Measurements from ENCODE around the gene CDC42BPB.
"Not testable (repeated sequence)": the region's sequence is repeated elsewhere in the genome, so short reads cannot be mapped to it uniquely, and the experiment has no call there.

Gene CDC42BPB

DNA sequence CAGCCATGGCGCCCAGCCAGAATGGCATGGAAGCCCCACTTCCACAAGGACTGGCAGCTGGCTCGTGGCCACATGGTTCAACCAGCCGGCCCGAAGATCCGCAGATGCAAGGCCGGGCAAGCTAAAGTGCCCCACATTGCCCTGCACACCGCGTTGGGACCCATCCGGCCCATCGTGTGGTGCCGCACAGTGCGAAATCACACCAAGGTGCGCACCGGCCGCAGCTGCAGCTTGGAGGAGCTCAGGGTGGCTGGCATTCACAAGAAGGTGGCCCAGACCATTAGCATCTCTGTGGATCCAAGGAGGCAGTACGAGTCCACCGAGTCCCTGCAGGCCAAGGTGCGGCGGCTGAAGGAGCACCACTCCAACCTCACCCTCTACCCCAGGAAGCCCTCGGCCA is 15.9 kb downstream of the CDC42BPB start:
- no peak for DNase-seq

- DNase-seq: no peak
Measured at GRCh38 chr14:103033681-103034096, 23.7 kb downstream of the CDC42BPB start.

- no peak for DNase-seq
Measured at GRCh38 chr14:103031956-103032355, 25.4 kb downstream of the CDC42BPB start.

DNA sequence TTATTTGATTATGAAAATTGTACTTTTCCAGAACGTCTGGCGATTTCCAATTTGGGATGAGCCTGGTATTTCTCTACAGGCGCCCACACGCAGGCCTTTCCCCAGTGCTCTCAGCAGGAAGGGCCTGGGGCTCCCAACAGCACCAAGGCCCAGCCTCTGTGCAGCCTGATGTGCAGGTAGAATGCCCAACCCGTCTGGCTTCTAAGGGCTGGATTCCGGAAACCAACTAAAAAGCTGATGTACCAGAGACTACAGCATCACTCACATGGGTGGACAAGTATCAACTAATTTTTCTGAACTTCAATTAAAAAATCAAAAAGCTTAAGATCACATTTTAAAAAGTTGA is 25.8 kb downstream of the CDC42BPB start:
- DNase-seq: no peak

DNA sequence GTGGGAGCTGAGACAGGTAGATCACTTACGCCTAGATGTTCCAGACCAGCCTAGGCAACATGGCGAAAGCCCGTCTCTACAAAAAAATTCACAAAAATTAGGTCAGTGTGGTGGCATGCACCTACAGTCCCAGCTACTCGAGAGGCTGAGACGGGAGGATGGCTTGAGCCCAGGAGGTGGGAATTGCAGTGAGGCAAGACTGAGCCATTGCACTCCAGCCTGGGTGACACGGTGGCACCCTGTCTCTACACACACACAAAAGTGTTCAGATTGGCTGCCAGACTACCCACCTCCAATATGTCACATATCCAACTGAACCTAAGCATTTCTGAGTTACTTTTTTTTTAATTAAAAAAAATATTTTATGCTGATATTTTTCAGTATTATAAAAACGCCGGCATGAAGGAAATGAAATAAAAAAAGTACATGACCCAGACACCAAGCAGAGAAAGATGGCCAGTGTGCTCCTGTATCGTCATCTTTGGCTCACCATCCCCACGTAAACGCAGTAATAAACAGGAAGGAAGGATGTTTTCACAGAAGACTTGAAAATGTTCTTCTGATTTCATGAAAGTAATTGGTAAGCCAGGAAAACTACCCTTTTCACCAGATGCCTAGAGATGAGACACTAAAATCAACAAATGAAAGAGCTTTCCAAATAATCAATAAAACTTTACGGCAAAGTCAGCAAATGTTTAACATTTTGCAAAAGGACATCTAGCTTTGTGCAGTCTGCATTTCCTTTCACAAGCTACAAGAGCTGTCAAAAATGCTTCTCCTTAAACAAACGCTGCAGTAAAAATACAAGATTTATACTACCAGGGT is 26.4 kb downstream of the CDC42BPB start:
- DNase-seq: no peak

DNA sequence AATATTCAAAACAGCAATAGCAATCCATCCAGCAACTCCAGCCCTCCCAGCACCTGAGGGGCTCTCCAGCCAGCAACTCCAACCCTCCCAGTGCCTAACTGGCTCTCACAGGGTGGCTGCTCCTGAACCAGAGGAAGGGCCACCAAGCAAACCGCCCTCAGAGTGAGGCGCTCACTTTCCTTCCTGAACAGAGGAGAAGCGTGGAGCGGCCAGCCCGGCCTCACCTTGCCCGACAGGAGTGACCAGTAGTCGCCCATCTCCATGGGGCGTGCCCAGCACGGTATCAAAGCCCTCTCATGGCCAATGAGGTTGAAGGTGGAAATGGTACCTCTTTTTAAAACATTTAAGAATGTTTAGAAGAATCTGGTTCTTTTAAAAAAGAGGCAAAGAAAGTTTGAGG is 27.4 kb downstream of the CDC42BPB start:
- DNase-seq: no peak

DNA sequence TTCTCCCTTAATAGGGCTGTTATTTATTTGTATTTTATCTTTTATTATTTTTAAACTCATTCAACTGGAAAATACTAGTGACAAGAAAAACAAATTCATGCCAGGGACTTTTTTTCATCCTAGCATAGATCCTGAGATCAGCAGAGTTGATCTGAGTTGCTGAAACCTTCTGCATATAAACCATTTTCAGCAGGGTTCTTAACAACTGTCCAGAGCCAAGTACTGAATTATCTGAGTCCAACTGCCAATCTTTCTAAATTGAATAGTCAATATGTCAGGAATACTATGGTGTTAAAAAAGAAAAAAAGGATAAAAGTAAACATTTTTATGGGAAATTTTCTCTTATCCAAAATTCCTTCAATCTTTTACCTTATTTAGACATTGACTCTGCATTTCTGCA is 28.6 kb downstream of the CDC42BPB start:
- no peak for DNase-seq

DNA sequence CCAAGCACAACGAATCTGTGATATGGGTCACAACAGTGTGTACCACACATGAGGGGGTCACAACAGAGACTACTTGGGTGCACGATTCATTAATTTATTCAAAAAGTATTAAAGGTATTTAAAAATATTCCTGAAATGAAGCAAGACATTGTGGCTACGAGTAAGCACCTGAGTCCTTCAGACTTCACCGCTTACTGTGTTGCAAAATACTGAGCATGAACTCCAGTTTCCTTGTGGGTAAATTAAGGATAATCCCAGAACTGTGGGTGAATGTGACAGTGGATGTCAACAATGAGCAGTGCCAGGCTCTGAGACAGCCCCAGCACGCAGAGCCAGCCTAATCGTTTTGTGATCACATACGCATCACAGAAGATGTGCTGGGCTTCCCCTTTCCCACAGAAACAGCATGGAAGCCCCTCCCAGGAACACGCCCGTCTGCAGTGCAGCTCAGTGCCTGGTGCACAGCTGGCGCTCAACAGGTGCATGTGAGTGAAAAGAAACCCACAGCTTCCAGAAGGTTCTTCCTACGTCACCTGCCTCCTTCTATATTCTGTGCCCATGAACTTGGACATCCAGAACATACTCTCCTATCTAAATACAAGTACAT is 29.1 kb downstream of the CDC42BPB start:
- DNase-seq: no peak

DNA sequence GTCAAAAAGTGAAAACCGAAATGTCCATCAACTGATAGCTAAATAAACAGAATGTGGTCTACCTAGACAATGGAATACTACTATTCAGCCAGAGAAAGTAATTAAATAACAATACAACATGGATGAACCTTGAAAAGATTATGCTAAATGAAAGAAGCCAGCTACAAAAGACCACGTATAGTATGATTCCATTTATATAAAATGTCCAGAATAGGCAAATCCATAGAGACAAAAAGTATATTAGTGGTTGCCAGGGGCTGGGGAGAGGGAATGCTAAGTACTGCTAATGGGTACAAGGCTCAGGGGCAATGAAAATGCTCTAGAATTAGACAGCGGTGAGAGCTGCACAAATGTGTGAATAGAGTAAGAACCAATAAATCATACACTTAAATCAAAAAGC is 29.9 kb downstream of the CDC42BPB start:
- no peak for DNase-seq

DNA sequence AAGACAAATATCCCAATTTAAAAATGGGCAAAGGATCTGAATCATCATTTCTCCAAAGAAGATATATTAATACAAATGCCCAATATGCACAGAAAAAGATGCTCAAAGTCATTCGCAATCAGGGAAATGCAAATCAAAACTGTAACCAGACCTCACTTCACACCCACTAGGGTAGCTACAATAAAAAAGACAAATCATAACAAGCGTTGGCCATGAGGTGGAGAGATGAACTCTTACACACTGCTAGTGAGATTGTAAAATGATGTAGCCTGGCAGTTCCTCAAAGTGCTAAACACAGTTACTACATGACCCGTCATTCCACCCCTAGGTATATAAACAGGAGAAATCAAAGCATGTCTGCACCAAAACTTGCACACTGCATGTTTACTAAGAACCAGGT is 30.4 kb downstream of the CDC42BPB start:
- no peak for DNase-seq

GRCh38 chr14:103026196-103026595 is 31.2 kb downstream of the CDC42BPB start:
- DNase-seq: not testable (repeated sequence)

- DNase-seq: no peak
Measured at GRCh38 chr14:103023881-103024473, 33.4 kb downstream of the CDC42BPB start.

DNA sequence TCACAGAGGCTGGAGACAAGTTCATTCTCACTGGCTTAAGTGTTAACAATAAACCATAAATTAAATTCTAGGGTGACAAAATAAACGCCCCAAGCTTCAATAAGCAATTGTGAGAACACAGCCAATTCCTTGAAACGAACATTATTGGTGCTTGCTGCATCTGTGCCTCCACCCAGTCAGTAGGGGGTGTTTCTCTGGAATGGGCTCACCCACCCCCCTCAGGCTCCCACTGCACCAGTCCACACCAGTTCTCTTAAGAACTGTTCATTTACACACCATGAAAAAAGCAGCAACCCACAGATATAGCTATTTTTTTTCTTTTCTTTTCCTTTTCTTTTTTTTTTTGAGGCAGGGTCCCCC is 34.7 kb downstream of the CDC42BPB start:
- DNase-seq: no peak

DNA sequence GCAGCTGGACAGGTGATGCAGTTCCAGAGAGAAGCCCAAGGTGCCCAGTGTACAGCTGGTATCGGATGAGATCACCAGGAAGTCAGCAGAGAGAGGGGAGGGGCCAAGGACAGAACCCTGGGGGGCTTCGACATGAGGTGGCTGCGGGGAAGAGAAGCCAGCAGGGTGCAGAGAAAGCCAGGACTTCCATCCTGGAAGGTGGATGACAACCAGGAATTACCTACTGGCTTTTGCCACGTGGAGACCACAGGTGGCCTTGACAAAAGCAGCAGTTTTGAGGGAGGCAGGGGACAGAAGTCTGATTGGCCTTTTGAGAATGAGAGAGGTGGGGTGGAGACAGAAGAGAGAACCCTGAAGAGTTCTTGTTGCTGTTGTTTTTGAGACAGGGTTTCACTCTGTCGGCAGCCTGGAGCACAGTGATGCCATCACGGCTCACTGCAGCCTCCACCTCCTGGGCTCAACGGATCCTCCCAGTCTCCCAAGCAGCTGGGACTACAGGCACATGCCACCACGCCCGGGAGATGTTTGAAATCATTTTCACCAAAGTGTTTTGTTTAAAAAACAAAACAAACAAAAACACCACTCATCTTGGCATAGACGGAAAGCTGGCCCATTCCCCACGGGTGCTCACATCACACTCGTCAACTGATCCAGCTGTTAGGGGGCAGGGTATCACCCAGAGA is 35.2 kb downstream of the CDC42BPB start:
- no peak for DNase-seq

GRCh38 chr14:103021684-103022001 is 35.7 kb downstream of the CDC42BPB start:
- DNase-seq: no peak

- DNase-seq: no peak
Measured at GRCh38 chr14:103020271-103021170, 36.8 kb downstream of the CDC42BPB start.

DNA sequence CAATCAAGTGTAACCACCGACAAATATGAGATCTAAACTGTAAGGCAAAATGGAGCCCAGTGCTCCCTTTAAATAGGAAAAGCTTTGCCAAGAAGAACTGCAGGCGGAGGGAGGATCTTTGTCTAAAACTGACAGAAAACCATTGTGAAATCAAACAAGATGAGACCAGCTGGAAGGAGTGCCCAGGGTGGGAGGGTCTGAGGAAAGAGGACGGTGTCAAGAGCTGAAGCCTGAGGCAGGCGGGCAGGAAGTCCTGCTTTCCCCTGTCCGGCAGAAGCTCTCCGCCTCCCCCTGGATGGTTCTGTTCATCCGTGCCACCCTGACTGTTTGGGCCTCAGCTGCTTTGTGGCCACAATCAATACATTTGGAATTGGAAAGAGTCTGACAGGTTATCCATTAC is 37.5 kb downstream of the CDC42BPB start:
- no peak for DNase-seq

DNA sequence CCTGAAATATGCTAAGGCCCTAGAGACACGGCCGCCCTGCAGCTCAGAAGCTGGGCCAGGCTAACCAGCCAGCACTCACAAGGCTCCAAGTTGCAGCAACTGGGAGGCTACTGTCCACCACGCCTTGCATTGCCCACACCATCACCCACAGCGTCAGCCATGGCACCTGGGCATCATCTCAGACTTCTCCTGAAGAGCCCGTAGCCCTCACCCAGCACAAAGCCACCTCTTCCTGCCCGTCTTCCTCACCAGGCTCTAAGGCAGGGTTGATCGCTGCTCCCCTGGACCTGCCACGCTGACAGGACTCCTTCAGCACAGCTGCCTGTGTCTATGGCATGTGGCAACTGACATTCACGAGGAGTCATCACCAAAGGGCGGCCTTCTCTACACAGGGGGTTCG is 38.1 kb downstream of the CDC42BPB start:
- DNase-seq: no peak

DNA sequence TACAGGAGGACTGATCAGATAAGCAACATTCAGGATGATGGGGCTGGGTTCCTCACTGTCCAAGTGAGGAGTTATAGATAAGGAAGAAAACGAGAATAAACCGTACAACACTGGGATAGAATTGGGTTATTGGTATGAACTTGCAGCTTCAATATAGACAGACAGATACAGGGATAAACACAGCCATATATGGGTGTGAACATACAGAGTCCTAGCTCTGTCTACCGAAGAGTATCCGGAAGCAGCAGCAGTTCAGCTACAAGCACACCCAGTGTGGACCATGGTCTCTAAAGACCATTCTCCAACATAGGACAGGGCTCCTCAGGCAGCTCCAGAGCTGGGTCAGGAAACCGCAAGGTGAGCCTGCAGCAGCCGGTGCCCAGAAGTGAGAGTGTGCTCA is 40.8 kb downstream of the CDC42BPB start:
- no peak for DNase-seq

GRCh38 chr14:103016071-103016470 is 41.3 kb downstream of the CDC42BPB start:
- DNase-seq: no peak

DNA sequence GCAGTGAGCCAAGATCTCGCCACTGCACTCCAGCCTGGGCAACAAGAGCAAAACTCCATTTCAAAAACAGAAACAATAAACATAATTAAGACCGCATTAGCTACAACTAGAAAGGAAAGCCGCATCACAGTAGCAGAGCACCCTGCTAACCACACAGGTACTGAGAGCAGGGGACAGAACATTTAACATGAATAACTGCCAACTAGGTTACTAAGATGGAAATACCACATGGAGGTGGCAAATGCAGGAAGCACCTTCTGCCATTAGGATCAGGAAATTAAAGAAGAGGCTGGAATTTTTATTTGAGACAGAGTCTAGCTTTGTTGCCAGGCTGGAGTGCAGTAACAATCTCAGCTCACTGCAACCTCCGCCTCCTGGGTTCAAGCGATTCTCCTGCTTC is 41.9 kb downstream of the CDC42BPB start:
- no peak for DNase-seq

- DNase-seq: no peak
Measured at GRCh38 chr14:103014466-103015228, 42.7 kb downstream of the CDC42BPB start.
